Astrocyte of the spinal cord (primary cell): ENCODE results near the gene DCP2.

ENCODE experiments used
- DNase-seq: peaks from one replicate; pipeline ENCODE4 v3.0.0; 2011; ENCODE audit warnings: low read depth, low spot score
- H3K4me3 ChIP-seq: 2 replicates; pipeline ENCODE4 v1.5.1; 2011; ENCODE audit warnings: low read depth, mild to moderate bottlenecking, low read length, moderate library complexity
- CTCF ChIP-seq: IDR thresholded peaks from 2 replicates; pipeline ENCODE4 v1.5.1; 2012; ENCODE audit warnings: low read depth, mild to moderate bottlenecking, low read length, inconsistent platforms
- in situ Hi-C: cut with HindIII; loops from 2 replicates; pipeline ENCODE4 v1.10.0; 2017; ENCODE audit warnings: low sequenced_read_pairs

The DCP2 gene

GRCh38 chr5:113039229-113039933, 62.8 kb downstream of the DCP2 start:
- TF ChIP-seq CTCF: no peak
- in situ Hi-C loops: no loop called here
- no peak overlapping the region for H3K4me3 ChIP-seq
- DNase-seq: no peak

GRCh38 chr5:113039934-113040285, 63.3 kb downstream of the DCP2 start:
- no peak overlapping the region for H3K4me3 ChIP-seq
- in situ Hi-C loops: loop anchor here (10.0 kb wide), 1 partner anchor 105 kb away; no protein-coding TSS in a partner anchor
- DNase-seq: no peak
- TF ChIP-seq CTCF: no peak

- no peak for TF ChIP-seq CTCF
- no peak overlapping the region for H3K4me3 ChIP-seq
- DNase-seq: no peak
- in situ Hi-C loops: loop anchor here (10.0 kb wide), 1 partner anchor 104 kb away; no protein-coding TSS in a partner anchor
These were observed 64.2 kb downstream of the DCP2 start for GRCh38 chr5:113040672-113041260.

GRCh38 chr5:113042491-113043243, 66.1 kb downstream of the DCP2 start:
- in situ Hi-C loops: loop anchor here (10.0 kb wide), 1 partner anchor 102 kb away; no protein-coding TSS in a partner anchor
- no peak for DNase-seq
- no peak overlapping the region for H3K4me3 ChIP-seq
- TF ChIP-seq CTCF: no peak

GRCh38 chr5:113043491-113043931, 66.9 kb downstream of the DCP2 start:
- DNase-seq: peak; percentile 35
- in situ Hi-C loops: loop anchor here (10.0 kb wide), 1 partner anchor 101 kb away; no protein-coding TSS in a partner anchor
- no peak overlapping the region for H3K4me3 ChIP-seq
- TF ChIP-seq CTCF: peak; percentile 42

- no peak overlapping the region for H3K4me3 ChIP-seq
- no peak for TF ChIP-seq CTCF
- in situ Hi-C loops: loop anchor here (10.0 kb wide), 1 partner anchor 100 kb away; no protein-coding TSS in a partner anchor
- no peak for DNase-seq
These were observed 68.3 kb downstream of the DCP2 start for GRCh38 chr5:113044776-113045465.
